ENCODE data around the gene ALDH9A1.
"Not testable (repeated sequence)": the region's sequence is repeated elsewhere in the genome, so short reads cannot be mapped to it uniquely, and the experiment has no call there.

- TF ChIP-seq, protein P1, sequence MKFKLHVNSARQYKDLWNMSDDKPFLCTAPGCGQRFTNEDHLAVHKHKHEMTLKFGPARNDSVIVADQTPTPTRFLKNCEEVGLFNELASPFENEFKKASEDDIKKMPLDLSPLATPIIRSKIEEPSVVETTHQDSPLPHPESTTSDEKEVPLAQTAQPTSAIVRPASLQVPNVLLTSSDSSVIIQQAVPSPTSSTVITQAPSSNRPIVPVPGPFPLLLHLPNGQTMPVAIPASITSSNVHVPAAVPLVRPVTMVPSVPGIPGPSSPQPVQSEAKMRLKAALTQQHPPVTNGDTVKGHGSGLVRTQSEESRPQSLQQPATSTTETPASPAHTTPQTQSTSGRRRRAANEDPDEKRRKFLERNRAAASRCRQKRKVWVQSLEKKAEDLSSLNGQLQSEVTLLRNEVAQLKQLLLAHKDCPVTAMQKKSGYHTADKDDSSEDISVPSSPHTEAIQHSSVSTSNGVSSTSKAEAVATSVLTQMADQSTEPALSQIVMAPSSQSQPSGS (IDR thresholded peaks at IDR 0.05; ENCODE audit: low read length), result not testable (repeated sequence)
- not testable (repeated sequence) for TF ChIP-seq MAX (IDR thresholded peaks at IDR 0.05)
Measured at GRCh38 chr1:165716265-165717051, 18.1 kb upstream of the ALDH9A1 start.

Measured in H1 (cell line).